SK-N-SH treated with all-trans-retinoic acid at 6 μM for 48 hours (cell line): ENCODE results near the gene SLC3A2.
"Not testable (repeated sequence)": the region's sequence is repeated elsewhere in the genome, so short reads cannot be mapped to it uniquely, and the experiment has no call there.

ENCODE experiments used
- ATAC-seq: fragments of 200-7000 bp; cut with Tn5 transposase; 3 replicates; pipeline ENCODE4 v1.9.1; 2020; ENCODE audit warnings: mild to moderate bottlenecking, moderate library complexity
- ARNTL ChIP-seq: fragments of 450-650 bp; formaldehyde crosslinking; IDR thresholded peaks from 2 replicates; pipeline ENCODE4 v1.5.0; 2020; ENCODE audit warnings: low read depth, mild to moderate bottlenecking, moderate library complexity, borderline replicate concordance
- BACH2 ChIP-seq: fragments of 250-450 bp; sonication (Bioruptor Pico); IDR thresholded peaks from 2 replicates; pipeline ENCODE4 v1.9.0; 2021; ENCODE audit warnings: mild to moderate bottlenecking, borderline replicate concordance
- CREB5 ChIP-seq: fragments of 250-450 bp; sonication (Bioruptor Pico); IDR thresholded peaks from 2 replicates; pipeline ENCODE4 v1.5.1; 2020; ENCODE audit warnings: low read depth, mild to moderate bottlenecking, moderate library complexity
- CSDC2 ChIP-seq: fragments of 250-450 bp; sonication (Bioruptor Pico); IDR thresholded peaks from 2 replicates; pipeline ENCODE4 v1.5.0; 2020; ENCODE audit warnings: mild to moderate bottlenecking, moderate library complexity
- CSRNP3 ChIP-seq: fragments of 250-450 bp; sonication (Bioruptor Pico); IDR thresholded peaks from 2 replicates; pipeline ENCODE4 v1.5.1; 2021; ENCODE audit warnings: mild to moderate bottlenecking, moderate library complexity
- ISL1 ChIP-seq: fragments of 250-450 bp; sonication (Bioruptor Pico); IDR thresholded peaks from 2 replicates; pipeline ENCODE4 v2.1.2; 2022; ENCODE audit warnings: mild to moderate bottlenecking, moderate library complexity
- OSR1 ChIP-seq: fragments of 250-450 bp; sonication (Bioruptor Pico); IDR thresholded peaks from 2 replicates; pipeline ENCODE4 v1.8.0; 2022; ENCODE audit warnings: moderate library complexity, mild to moderate bottlenecking, inconsistent platforms
- PATZ1 ChIP-seq: fragments of 250-450 bp; sonication (Bioruptor Pico); IDR thresholded peaks from 2 replicates; pipeline ENCODE4 v1.8.0; 2020; ENCODE audit warnings: mild to moderate bottlenecking, moderate library complexity, borderline replicate concordance
- PPARA ChIP-seq: fragments of 250-450 bp; sonication (Bioruptor Pico); IDR thresholded peaks from 2 replicates; pipeline ENCODE4 v1.5.0; 2020; ENCODE audit warnings: mild to moderate bottlenecking, borderline replicate concordance
- RARB ChIP-seq: fragments of 250-450 bp; sonication (Bioruptor Pico); IDR thresholded peaks from 2 replicates; pipeline ENCODE4 v1.8.0; 2021; ENCODE audit warnings: mild to moderate bottlenecking, moderate library complexity
- SNAI2 ChIP-seq: fragments of 250-450 bp; sonication (Bioruptor Pico); IDR thresholded peaks from 2 replicates; pipeline ENCODE4 v1.5.0; 2020; ENCODE audit warnings: mild to moderate bottlenecking, moderate library complexity
- TCF4 ChIP-seq: fragments of 250-450 bp; sonication (Bioruptor Pico); IDR thresholded peaks from 2 replicates; pipeline ENCODE4 v1.8.0; 2021; ENCODE audit warnings: mild to moderate bottlenecking, moderate library complexity, borderline replicate concordance
- TOX ChIP-seq: fragments of 250-450 bp; sonication (Bioruptor Pico); IDR thresholded peaks from 2 replicates; pipeline ENCODE4 v1.8.0; 2021; ENCODE audit warnings: mild to moderate bottlenecking, moderate library complexity, borderline replicate concordance
- TSHZ2 ChIP-seq: fragments of 250-450 bp; sonication (Bioruptor Pico); IDR thresholded peaks from 2 replicates; pipeline ENCODE4 v1.5.0; 2020; ENCODE audit warnings: mild to moderate bottlenecking, moderate library complexity
- ZFP3 ChIP-seq: fragments of 250-450 bp; sonication (Bioruptor Pico); IDR thresholded peaks from 2 replicates; pipeline ENCODE4 v1.5.0; 2020; ENCODE audit warnings: mild to moderate bottlenecking, moderate library complexity
- ZNF565 ChIP-seq: fragments of 450-650 bp; formaldehyde crosslinking; conservative IDR thresholded peaks from 2 replicates; pipeline ENCODE4 v1.5.0; 2020; ENCODE audit warnings: low read depth, mild to moderate bottlenecking, moderate library complexity
- ZNF70 ChIP-seq: fragments of 450-650 bp; formaldehyde crosslinking; IDR thresholded peaks from 2 replicates; pipeline ENCODE4 v1.5.0; 2020; ENCODE audit warnings: mild to moderate bottlenecking, moderate library complexity

SLC3A2 gene

GRCh38 chr11:62858201-62858600, 22.5 kb upstream of the SLC3A2 start:
- TF ChIP-seq BACH2 (CRISPR knock-in tag) (no peak), CSDC2 (CRISPR knock-in tag) (no peak), ISL1 (CRISPR knock-in tag) (no peak), ZFP3 (no peak), PPARA (no peak), PATZ1 (CRISPR knock-in tag) (no peak), ZNF70 (CRISPR knock-in tag) (no peak), TCF4 (CRISPR knock-in tag) (no peak), CREB5 (no peak), ZNF565 (CRISPR knock-in tag) (no peak), CSRNP3 (no peak), SNAI2 (CRISPR knock-in tag) (no peak), ARNTL (CRISPR knock-in tag) (no peak), TSHZ2 (CRISPR knock-in tag) (no peak), OSR1 (CRISPR knock-in tag) (no peak)
- TF ChIP-seq, all 23 proteins: peak for 0
- ATAC-seq = no peak

- not testable (repeated sequence) for ATAC-seq
Observed at GRCh38 chr11:62859281-62859703, 21.4 kb upstream of the SLC3A2 start.

GRCh38 chr11:62860835-62861563, 19.7 kb upstream of the SLC3A2 start:
- ATAC-seq = no peak
- no peak for TF ChIP-seq RARB
- TF ChIP-seq, all 23 proteins: peak for 0

GRCh38 chr11:62861564-62862192, 19.0 kb upstream of the SLC3A2 start:
- ATAC-seq = not testable (repeated sequence)

- no peak for TF ChIP-seq RARB
- no peak for TF ChIP-seq PATZ1 (CRISPR knock-in tag)
- TF ChIP-seq TOX = no peak
- no peak for TF ChIP-seq OSR1 (CRISPR knock-in tag)
- no peak for TF ChIP-seq SNAI2 (CRISPR knock-in tag)
- ATAC-seq = peak; percentile 23
Observed at GRCh38 chr11:62863687-62864335, 16.9 kb upstream of the SLC3A2 start.
